MM.1S (cell line): ENCODE results near the gene FAM219B.
"Not testable (repeated sequence)": the region's sequence is repeated elsewhere in the genome, so short reads cannot be mapped to it uniquely, and the experiment has no call there.

Source experiments
- DNase-seq: peaks from one replicate; pipeline ENCODE4 v3.0.0-alpha.2; 2015
- H2AFZ ChIP-seq: fragments of 300-600 bp; sonication (generic); 2 replicates; pipeline ENCODE4 v1.6.0; 2016; ENCODE audit warnings: antibody characterized with exemption, low read length
- H3F3A ChIP-seq: fragments of 300-600 bp; sonication (generic); 2 replicates; pipeline ENCODE4 v1.6.1; 2016; ENCODE audit warnings: mild to moderate bottlenecking, antibody characterized with exemption, low read length, moderate library complexity, mixed read lengths; ENCODE audit not compliant: insufficient read depth
- H3K27ac ChIP-seq: fragments of 300-600 bp; sonication (generic); 2 replicates; pipeline ENCODE4 v1.5.1; 2016; ENCODE audit warnings: mild to moderate bottlenecking, low read length
- H3K27me3 ChIP-seq: fragments of 300-600 bp; sonication (generic); replicated peaks from 2 replicates; pipeline ENCODE4 v1.6.0; 2016; ENCODE audit warnings: low read length; ENCODE audit not compliant: insufficient read depth
- H3K36me3 ChIP-seq: fragments of 300-600 bp; sonication (generic); replicated peaks from 2 replicates; pipeline ENCODE4 v1.6.1; 2016; ENCODE audit warnings: mild to moderate bottlenecking, low read length, mixed read lengths; ENCODE audit not compliant: insufficient read depth
- H3K4me1 ChIP-seq: fragments of 300-600 bp; sonication (generic); 2 replicates; pipeline ENCODE4 v1.6.1; 2016; ENCODE audit warnings: low read length, mixed read lengths
- H3K4me2 ChIP-seq: fragments of 300-600 bp; sonication (generic); 2 replicates; pipeline ENCODE4 v1.6.0; 2016; ENCODE audit warnings: low read depth, low read length
- H3K4me3 ChIP-seq: fragments of 300-600 bp; sonication (generic); 2 replicates; pipeline ENCODE4 v1.5.1; 2016; ENCODE audit warnings: low read length, mixed read lengths
- H3K79me2 ChIP-seq: fragments of 300-600 bp; sonication (generic); 2 replicates; pipeline ENCODE4 v1.6.1; 2016; ENCODE audit warnings: mixed run types, low read length, mixed read lengths
- H3K9ac ChIP-seq: fragments of 300-600 bp; sonication (generic); 2 replicates; pipeline ENCODE4 v1.6.1; 2016; ENCODE audit warnings: low read length, mixed read lengths
- H3K9me2 ChIP-seq: fragments of 300-600 bp; sonication (generic); replicated peaks from 2 replicates; pipeline ENCODE4 v1.6.1; 2016; ENCODE audit warnings: mild to moderate bottlenecking, low read length, mixed read lengths; ENCODE audit not compliant: insufficient read depth
- H3K9me3 ChIP-seq: fragments of 300-600 bp; sonication (generic); replicated peaks from 2 replicates; pipeline ENCODE4 v1.6.1; 2016; ENCODE audit warnings: mild to moderate bottlenecking, low read length, mixed read lengths; ENCODE audit not compliant: insufficient read depth
- H4K20me1 ChIP-seq: fragments of 300-600 bp; sonication (generic); 2 replicates; pipeline ENCODE4 v1.6.1; 2016; ENCODE audit warnings: mild to moderate bottlenecking, low read length, moderate library complexity, mixed read lengths; ENCODE audit not compliant: insufficient read depth
- EZH2 ChIP-seq: fragments of 300-600 bp; sonication (generic); optimal IDR thresholded peaks from 2 replicates; pipeline ENCODE3; 2017; ENCODE audit warnings: low read depth, mild to moderate bottlenecking, antibody characterized with exemption, low read length, mixed read lengths
- EZH2phosphoT487 ChIP-seq: fragments of 300-600 bp; sonication (generic); IDR thresholded peaks from 2 replicates; pipeline ENCODE4 v1.6.1; 2018; ENCODE audit warnings: antibody characterized with exemption, low read length
- TF ChIP-seq, protein P1 (sequence below): fragments of 300-600 bp; sonication (generic); IDR thresholded peaks from 2 replicates; pipeline ENCODE4 v1.5.1; 2016; ENCODE audit warnings: antibody characterized with exemption, low read length, mixed read lengths

Gene FAM219B

DNA sequence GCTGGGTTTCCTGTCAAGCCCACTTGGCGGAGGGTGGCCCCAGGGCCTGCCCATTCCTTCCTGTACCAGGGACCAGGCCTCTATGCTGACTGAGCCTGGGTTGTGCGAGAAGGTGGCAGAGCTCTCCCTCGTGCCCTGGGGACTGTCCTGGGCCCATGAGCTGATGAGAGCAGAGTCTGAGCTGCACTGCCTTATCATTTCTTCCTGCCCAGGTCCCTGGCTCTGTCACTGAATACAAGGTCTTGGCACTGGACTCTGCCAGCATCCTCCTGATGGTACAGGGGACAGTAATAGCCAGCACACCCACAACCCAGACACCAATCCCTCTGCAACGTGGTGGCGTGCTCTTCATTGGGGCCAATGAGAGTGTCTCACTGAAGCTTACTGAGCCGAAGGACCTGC lies 9.3 kb downstream of the FAM219B start:
- Histone ChIP-seq H3K9ac (no peak overlapping the region), H3F3A (0 out of 2 replicates have a peak, but pooled peaks cover 6% of the 10 kb centered on the region), H3K4me3 (no peak overlapping the region), H3K27ac (no peak overlapping the region), H3K79me2 (no peaks in the 10 kb centered on the region), H3K9me2 (no peaks in the 10 kb centered on the region), H2AFZ (no peak overlapping the region), H3K27me3 (no peaks in the 10 kb centered on the region), H3K4me2 (no peak overlapping the region), H4K20me1 (no peaks in the 10 kb centered on the region), H3K9me3 (no peaks in the 10 kb centered on the region), H3K36me3 (no peaks in the 10 kb centered on the region), H3K4me1 (peaks cover 20% of the 10 kb centered on the region)
- TF ChIP-seq EZH2 (no peak), EZH2phosphoT487 (no peak)
- no peak for DNase-seq

DNA sequence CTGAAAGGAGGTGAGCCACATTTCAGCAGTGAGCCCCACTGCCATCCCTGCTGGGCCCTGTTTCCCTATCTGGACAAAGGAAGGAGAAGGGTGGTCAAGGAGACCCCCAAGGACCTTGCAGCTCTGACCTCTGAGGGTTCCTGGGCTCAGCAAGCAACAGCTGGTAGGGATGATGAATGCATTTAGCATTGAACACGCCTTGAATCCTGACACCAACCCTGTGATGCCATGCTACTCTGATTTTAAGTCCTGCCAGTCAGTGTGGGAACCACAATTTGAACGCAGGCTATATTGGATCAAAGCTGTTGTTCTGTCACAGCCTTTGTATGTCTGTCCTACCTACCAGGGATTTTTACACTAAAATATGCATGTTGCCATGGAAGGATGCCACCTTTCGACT lies 10.3 kb downstream of the FAM219B start:
- H3K36me3 ChIP-seq = no peaks in the 10 kb centered on the region
- TF ChIP-seq EZH2 (no peak), EZH2phosphoT487 (no peak)
- TF ChIP-seq, protein P1, sequence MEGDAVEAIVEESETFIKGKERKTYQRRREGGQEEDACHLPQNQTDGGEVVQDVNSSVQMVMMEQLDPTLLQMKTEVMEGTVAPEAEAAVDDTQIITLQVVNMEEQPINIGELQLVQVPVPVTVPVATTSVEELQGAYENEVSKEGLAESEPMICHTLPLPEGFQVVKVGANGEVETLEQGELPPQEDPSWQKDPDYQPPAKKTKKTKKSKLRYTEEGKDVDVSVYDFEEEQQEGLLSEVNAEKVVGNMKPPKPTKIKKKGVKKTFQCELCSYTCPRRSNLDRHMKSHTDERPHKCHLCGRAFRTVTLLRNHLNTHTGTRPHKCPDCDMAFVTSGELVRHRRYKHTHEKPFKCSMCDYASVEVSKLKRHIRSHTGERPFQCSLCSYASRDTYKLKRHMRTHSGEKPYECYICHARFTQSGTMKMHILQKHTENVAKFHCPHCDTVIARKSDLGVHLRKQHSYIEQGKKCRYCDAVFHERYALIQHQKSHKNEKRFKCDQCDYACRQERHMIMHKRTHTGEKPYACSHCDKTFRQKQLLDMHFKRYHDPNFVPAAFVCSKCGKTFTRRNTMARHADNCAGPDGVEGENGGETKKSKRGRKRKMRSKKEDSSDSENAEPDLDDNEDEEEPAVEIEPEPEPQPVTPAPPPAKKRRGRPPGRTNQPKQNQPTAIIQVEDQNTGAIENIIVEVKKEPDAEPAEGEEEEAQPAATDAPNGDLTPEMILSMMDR = no peak

DNA sequence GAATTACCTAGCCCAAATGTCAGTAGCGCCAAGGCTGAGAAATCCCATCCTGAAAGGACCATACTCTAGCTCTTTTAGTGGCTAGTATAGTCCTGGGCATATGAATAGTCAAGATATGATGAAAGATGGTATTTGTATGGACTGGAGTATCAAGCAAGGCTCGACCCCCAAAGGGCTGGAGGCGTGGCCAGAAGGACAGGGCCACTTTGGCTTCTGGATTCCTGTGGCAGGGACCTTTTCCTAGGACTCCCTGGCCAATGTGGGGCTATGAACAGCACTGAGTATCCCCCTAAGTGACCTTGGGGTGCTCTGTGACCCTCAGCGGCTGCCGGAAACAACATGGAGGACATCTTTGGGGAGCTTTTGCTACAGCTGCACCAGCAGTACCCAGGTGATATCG lies 10.8 kb downstream of the FAM219B start:
- H3K9me3 ChIP-seq = no peaks in the 10 kb centered on the region
- H3K27ac ChIP-seq = no peak overlapping the region
- H3K4me1 ChIP-seq = peaks cover 17% of the 10 kb centered on the region
- no peaks in the 10 kb centered on the region for H3K36me3 ChIP-seq
- no peak overlapping the region for H3K4me2 ChIP-seq
- H4K20me1 ChIP-seq = no peaks in the 10 kb centered on the region
- H3K9ac ChIP-seq = no peak overlapping the region
- no peaks in the 10 kb centered on the region; the same call in 1 of the 2 replicates for H3K79me2 ChIP-seq
- no peak for DNase-seq
- H3K4me3 ChIP-seq = no peak overlapping the region
- TF ChIP-seq EZH2 (no peak), EZH2phosphoT487 (no peak)
- TF ChIP-seq, protein P1 = no peak
- H3K27me3 ChIP-seq = no peaks in the 10 kb centered on the region
- no peaks in the 10 kb centered on the region for H3K9me2 ChIP-seq
- no peak overlapping the region for H2AFZ ChIP-seq
- H3F3A ChIP-seq = no peaks in the 10 kb centered on the region

More for the DNA sequence above, 10.3 kb downstream of the FAM219B start:
- no peak overlapping the region for H3K4me3 ChIP-seq
- no peaks in the 10 kb centered on the region for H3K9me3 ChIP-seq
- no peaks in the 10 kb centered on the region for H4K20me1 ChIP-seq
- H3K79me2 ChIP-seq = no peaks in the 10 kb centered on the region
- no peak for DNase-seq
- H3F3A ChIP-seq = no peaks in the 10 kb centered on the region
- H3K9me2 ChIP-seq = no peaks in the 10 kb centered on the region
- peaks cover 19% of the 10 kb centered on the region for H3K4me1 ChIP-seq
- no peak overlapping the region for H3K4me2 ChIP-seq
- no peak overlapping the region for H3K27ac ChIP-seq
- H3K9ac ChIP-seq = no peak overlapping the region
- H2AFZ ChIP-seq = no peak overlapping the region
- no peaks in the 10 kb centered on the region for H3K27me3 ChIP-seq

DNA sequence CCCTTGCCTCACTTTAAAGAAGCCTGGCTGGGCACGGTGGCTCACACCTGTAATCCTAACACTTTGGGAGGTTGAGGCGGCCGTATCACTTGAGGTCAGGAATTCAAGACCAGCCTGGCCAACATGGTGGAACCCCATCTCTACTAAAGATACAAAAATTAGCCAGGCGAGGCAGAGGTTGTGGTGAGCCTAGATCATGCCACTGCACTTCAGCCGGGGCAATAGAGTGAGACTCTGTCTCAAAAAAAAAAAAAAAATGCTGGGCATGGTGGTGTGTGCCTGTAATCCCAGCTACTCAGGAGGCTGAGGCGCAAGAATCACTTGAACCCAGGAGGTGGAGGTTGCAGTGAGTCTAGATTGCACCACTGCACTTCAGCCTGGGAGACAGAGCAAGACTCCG lies 12.3 kb downstream of the FAM219B start:
- not testable (repeated sequence) for H4K20me1 ChIP-seq, H2AFZ ChIP-seq, H3K9ac ChIP-seq, DNase-seq, H3K36me3 ChIP-seq, H3K27ac ChIP-seq, H3K79me2 ChIP-seq, H3K9me2 ChIP-seq, H3K4me3 ChIP-seq, H3F3A ChIP-seq, H3K27me3 ChIP-seq, H3K9me3 ChIP-seq, H3K4me2 ChIP-seq
- peaks cover 25% of the 10 kb centered on the region for H3K4me1 ChIP-seq
